Sigmoid colon (tissue), 7 donors: ENCODE data around the gene RPL35. TPM values are rescaled to one million over a fixed set of nuclear protein-coding genes. Genes with fewer than 3 reads are reported as not detected.
A peak's percentile ranks its signal among the peaks of the same experiment; 100 is the strongest.

Source experiments
- DNase-seq: peaks from one replicate; pipeline ENCODE4 v3.0.0-alpha.2; 2019
- H3K27ac ChIP-seq, 4 donors: fragments of 200-600 bp; sonication (generic); one replicate each; pipeline ENCODE4 v1.5.1; 2016 to 2019; ENCODE audit warnings: mild to moderate bottlenecking in 1 of 4
- H3K27me3 ChIP-seq, 3 donors: fragments of 200-600 bp; sonication (generic); one replicate each; pipeline ENCODE4 v1.5.1; 2019; ENCODE audit warnings: mild to moderate bottlenecking in 1 of 3
- H3K36me3 ChIP-seq, 4 donors: fragments of 200-600 bp; sonication (generic); one replicate each; pipeline ENCODE4 v1.5.1; 2016 to 2019
- H3K4me1 ChIP-seq, 4 donors: fragments of 200-600 bp; sonication (generic); one replicate each; pipeline ENCODE4 v1.5.1; 2017 to 2019
- H3K4me3 ChIP-seq, 4 donors: fragments of 200-600 bp; sonication (generic); one replicate each; pipeline ENCODE4 v1.5.1; 2017 to 2019; ENCODE audit warnings: mild to moderate bottlenecking in 2 of 4, moderate library complexity in 1 of 4
- H3K9me3 ChIP-seq, 4 donors: fragments of 200-600 bp in 3 of 4; sonication (generic) in 3 of 4; one replicate each; pipeline versions ENCODE4 v1.5.1 to v1.6.1; 2013 to 2019
- CTCF ChIP-seq, 4 experiments: fragments of 450-650 bp in 3 of 4; fragments of 200-600 bp in 1 of 4; IDR thresholded peaks; one replicate each; pipeline ENCODE4 v1.5.1; 2016 to 2019; ENCODE audit warnings: antibody characterized with exemption in 4 of 4, mild to moderate bottlenecking in 3 of 4, moderate library complexity in 2 of 4
- EP300 ChIP-seq, 4 donors: sonication (generic); formaldehyde crosslinking; IDR thresholded peaks; one replicate each; pipeline ENCODE4 v1.6.1; 2017; ENCODE audit warnings: antibody characterized with exemption in 4 of 4
- POLR2A ChIP-seq, 2 donors: fragments of 450-650 bp; IDR thresholded peaks; one replicate each; pipeline ENCODE4 v1.6.1; 2016; ENCODE audit warnings: antibody characterized with exemption in 2 of 2, mild to moderate bottlenecking in 2 of 2, moderate library complexity in 2 of 2
- POLR2AphosphoS5 ChIP-seq, 4 donors: sonication (generic); formaldehyde crosslinking; IDR thresholded peaks; one replicate each; pipeline ENCODE4 v1.6.1; 2017; ENCODE audit warnings: antibody characterized with exemption in 4 of 4
- WGBS, 2 donors: extraction: QIAGEN DNeasy Blood & Tissue Kit; methylation state at CpG; one replicate each; pipeline ENCODE4 v1.1.7; 2013; 5-methylcytosine and 5-hydroxymethylcytosine counted together
- intact Hi-C: fragments of 100-400 bp; cut with DNase I; formaldehyde crosslinking; loops from one replicate; pipeline ENCODE4 v1.15.1; 2023
- polyA plus RNA-seq, 3 donors: library from polyadenylated mRNA; stranded (reverse); fragments of 200-250 nt; gene quantifications; one replicate each; pipeline ENCODE4 v1.2.3, GENCODE V29; 2013
- total RNA-seq, 4 donors: library from RNA; depleted of rRNA; stranded (reverse); fragments of >200 nt; gene quantifications; one replicate each; pipeline ENCODE4 v1.1.0, GENCODE V29; 2016
- donor health status: healthy with polysubstance abuse.
- donor health status: Bipolar disorder and iron deficiency.
- donor health status: healthy.

RPL35 gene
- total and polyA plus RNA-seq, 7 donors: 1,773 to 4,971 (median 3,683) TPM

GRCh38 chr9:124855566-124855943 is 6.2 kb downstream of the RPL35 start:
- intact Hi-C loops: loop anchor here (10.0 kb wide), 1 partner anchor 241 kb away; no protein-coding TSS in a partner anchor
- 82 to 89% methylated on average over 18 of the region's 18 CpGs for WGBS, 2 donors
- DNase-seq: no peak
- H3K36me3 ChIP-seq: peaks cover 3 to 43% (median 31%) of the 10 kb centered on the region in 4 donors
- H3K27me3 ChIP-seq: no peaks in the 10 kb centered on the region
- H3K9me3 ChIP-seq: no peaks in the 10 kb centered on the region
- peaks cover 0 to 40% (median 29%) of the 10 kb centered on the region in 4 donors for H3K4me1 ChIP-seq
- H3K27ac ChIP-seq: no peak overlapping the region
- H3K4me3 ChIP-seq: no peak overlapping the region
- TF ChIP-seq POLR2A (IDR thresholded peaks at IDR 0.05) (no peak), POLR2AphosphoS5 (IDR thresholded peaks at IDR 0.05) (no peak), EP300 (IDR thresholded peaks at IDR 0.05) (no peak), CTCF (IDR thresholded peaks at IDR 0.05) (no peak)

- H3K27ac ChIP-seq: no peak overlapping the region
Measured at GRCh38 chr9:124854822-124855221, 6.9 kb downstream of the RPL35 start.

GRCh38 chr9:124854161-124854560 is 7.6 kb downstream of the RPL35 start:
- intact Hi-C loops: loop anchor here (10.0 kb wide), 1 partner anchor 239 kb away; no protein-coding TSS in a partner anchor

More at GRCh38 chr9:124854822-124855221, 6.9 kb downstream of the RPL35 start:
- intact Hi-C loops: loop anchor here (10.0 kb wide), 1 partner anchor 240 kb away; no protein-coding TSS in a partner anchor
- WGBS, 2 donors: 62 to 70% methylated on average over 7 of the region's 7 CpGs
- H3K9me3 ChIP-seq: no peaks in the 10 kb centered on the region
- peaks cover 3 to 36% (median 25%) of the 10 kb centered on the region in 4 donors for H3K36me3 ChIP-seq
- no peak for DNase-seq
- no peaks in the 10 kb centered on the region for H3K27me3 ChIP-seq
- H3K4me1 ChIP-seq: peaks cover 0 to 33% (median 24%) of the 10 kb centered on the region in 4 donors
- no peak overlapping the region for H3K4me3 ChIP-seq
- TF ChIP-seq CTCF (IDR thresholded peaks at IDR 0.05) (no peak), EP300 (IDR thresholded peaks at IDR 0.05) (no peak), POLR2AphosphoS5 (IDR thresholded peaks at IDR 0.05) (no peak), POLR2A (IDR thresholded peaks at IDR 0.05) (no peak)

GRCh38 chr9:124853605-124854143 is 8.1 kb downstream of the RPL35 start:
- whole genome bisulfite sequencing, 2 donors: 52 to 71% methylated on average over 11 of the region's 11 CpGs
- TF ChIP-seq POLR2AphosphoS5 (IDR thresholded peaks at IDR 0.05) (no peak), POLR2A (IDR thresholded peaks at IDR 0.05) (no peak), CTCF (IDR thresholded peaks at IDR 0.05) (no peak), EP300 (IDR thresholded peaks at IDR 0.05) (no peak)
- Histone ChIP-seq H3K9me3 (no peaks in the 10 kb centered on the region), H3K4me1 (peaks cover 0 to 29% (median 20%) of the 10 kb centered on the region in 4 donors), H3K4me3 (peak overlapping the region; percentile 28 to 55 (median 42)), H3K27ac (peak overlapping the region; percentile 55 to 69 (median 58)), H3K27me3 (no peaks in the 10 kb centered on the region), H3K36me3 (peaks cover 3 to 25% (median 16%) of the 10 kb centered on the region in 4 donors)
- intact Hi-C loops: loop anchor here (1.0 to 10.0 kb wide), 2 partner anchors 79 to 239 kb away; no protein-coding TSS in a partner anchor
- no peak for DNase-seq

More at GRCh38 chr9:124854161-124854560, 7.6 kb downstream of the RPL35 start:
- DNase-seq: no peak
- Histone ChIP-seq H3K27me3 (no peaks in the 10 kb centered on the region), H3K36me3 (peaks cover 3 to 29% (median 19%) of the 10 kb centered on the region in 4 donors), H3K9me3 (no peaks in the 10 kb centered on the region), H3K27ac (peak overlapping the region in 1 of 4 donors; percentile 55), H3K4me3 (no peak overlapping the region), H3K4me1 (peaks cover 0 to 34% (median 22%) of the 10 kb centered on the region in 4 donors)
- no peak for TF ChIP-seq EP300 (IDR thresholded peaks at IDR 0.05)
- TF ChIP-seq CTCF (IDR thresholded peaks at IDR 0.05): no peak
- TF ChIP-seq POLR2AphosphoS5 (IDR thresholded peaks at IDR 0.05): no peak
- no peak for TF ChIP-seq POLR2A (IDR thresholded peaks at IDR 0.05)
- 85 to 90% methylated on average over 8 of the region's 8 CpGs for WGBS, 2 donors
